AG09319 (cell line): ENCODE results near the gene GRHL1.

ENCODE experiments used
- DNase-seq: peaks from one replicate; pipeline ENCODE4 v3.0.0-alpha.2; 2010; ENCODE audit warnings: low read depth; ENCODE audit errors: extremely low read depth
- CTCF ChIP-seq: IDR thresholded peaks from 2 replicates; pipeline ENCODE4 v1.5.1; 2011; ENCODE audit warnings: low read depth, mild to moderate bottlenecking, inconsistent platforms, low read length, moderate library complexity

GRHL1 gene

GRCh38 chr2:9951522-9952285 lies at the start of gene GRHL1:
Gene GRHL1, plus strand, starts transcription at chr2:9951693. Its CDS starts 141 bp downstream, at chr2:9951834.
- DNase-seq, result no peak
- TF ChIP-seq CTCF, result no peak

DNA sequence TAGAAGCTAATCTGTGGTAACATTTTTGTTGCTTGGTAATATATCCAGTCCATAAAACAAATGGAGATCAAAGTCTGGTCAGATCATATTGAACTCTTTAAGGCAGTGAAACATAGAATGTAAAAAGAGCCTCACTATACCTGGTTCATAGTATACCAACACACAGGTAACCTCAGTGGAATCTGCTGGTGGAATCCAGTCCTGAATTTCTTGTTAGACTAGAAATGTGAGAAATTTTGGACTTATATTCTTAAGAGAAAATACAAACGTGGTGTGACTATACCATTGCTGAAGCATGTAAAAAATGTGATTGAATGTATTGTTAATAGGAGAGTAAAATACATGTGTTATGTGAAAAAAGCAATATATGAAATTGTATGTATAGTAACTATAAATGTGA lies 46.1 kb upstream of the GRHL1 start:
- DNase-seq, result no peak
- no peak for TF ChIP-seq CTCF

- no peak for DNase-seq
- no peak for TF ChIP-seq CTCF
These were observed 44.1 kb upstream of the GRHL1 start for GRCh38 chr2:9907402-9907801.

GRCh38 chr2:9908639-9909038 lies 42.9 kb upstream of the GRHL1 start:
- no peak for DNase-seq

DNA sequence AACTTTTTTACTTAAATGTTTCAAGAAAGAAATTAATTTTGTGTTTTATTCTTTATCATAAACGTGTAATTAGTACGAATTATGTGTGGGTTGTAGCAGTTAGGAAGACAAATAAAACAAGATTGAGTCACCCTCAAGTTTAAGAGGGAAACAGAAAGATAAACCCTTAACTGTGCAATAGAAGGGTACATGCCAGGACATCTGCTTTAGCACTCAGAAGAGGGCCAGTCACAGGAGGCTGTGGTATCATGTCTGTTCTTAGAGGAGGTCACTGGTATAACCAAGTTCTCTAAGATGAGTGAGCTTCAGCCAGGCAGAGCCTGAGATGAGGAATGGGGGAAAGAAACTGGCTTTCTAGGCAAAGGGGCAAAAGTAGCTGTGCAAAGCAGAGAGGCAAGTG lies 42.4 kb upstream of the GRHL1 start:
- TF ChIP-seq CTCF, result no peak
- no peak for DNase-seq

More at GRCh38 chr2:9908639-9909038, 42.9 kb upstream of the GRHL1 start:
- no peak for TF ChIP-seq CTCF

- no peak for TF ChIP-seq CTCF
- no peak for DNase-seq
These were observed 40.8 kb upstream of the GRHL1 start for GRCh38 chr2:9910699-9911098.

DNA sequence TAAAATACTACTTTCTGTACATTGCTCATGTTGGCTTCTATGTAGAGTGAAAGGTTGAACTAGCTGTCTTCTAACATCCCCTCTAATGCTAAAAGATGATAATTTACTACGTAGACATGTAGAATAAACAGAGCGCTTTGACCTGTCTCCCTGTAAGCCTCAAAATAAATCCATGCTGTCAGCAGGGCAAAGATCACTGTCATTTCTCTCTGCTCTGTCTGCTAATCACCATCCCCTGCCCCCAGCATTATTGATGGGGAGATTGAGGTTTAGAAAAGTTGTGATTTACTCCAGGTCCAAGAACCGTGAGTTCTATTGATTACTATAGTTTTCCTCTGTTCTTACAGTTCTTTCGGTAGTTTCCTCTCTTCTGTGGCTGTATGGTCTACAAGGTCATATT lies 39.0 kb upstream of the GRHL1 start:
- no peak for TF ChIP-seq CTCF
- DNase-seq, result no peak
